A673 (cell line): ENCODE measurements around the gene SRPRB.

Source experiments
- EZH2 ChIP-seq: fragments of 200-600 bp; sonication (generic); IDR thresholded peaks from 2 replicates; pipeline ENCODE4 v1.6.1; 2017; ENCODE audit warnings: borderline replicate concordance, low read depth, mild to moderate bottlenecking, mixed read lengths, antibody characterized with exemption, low read length; ENCODE audit not compliant: poor library complexity, severe bottlenecking
- TF ChIP-seq, protein P1 (sequence below): fragments of 300-800, 200-600 bp; sonication (generic); conservative IDR thresholded peaks from 2 replicates; pipeline ENCODE4 v1.5.1; 2017; ENCODE audit warnings: low read depth, mild to moderate bottlenecking, antibody characterized with exemption, low read length, moderate library complexity, mixed read lengths

DNA sequence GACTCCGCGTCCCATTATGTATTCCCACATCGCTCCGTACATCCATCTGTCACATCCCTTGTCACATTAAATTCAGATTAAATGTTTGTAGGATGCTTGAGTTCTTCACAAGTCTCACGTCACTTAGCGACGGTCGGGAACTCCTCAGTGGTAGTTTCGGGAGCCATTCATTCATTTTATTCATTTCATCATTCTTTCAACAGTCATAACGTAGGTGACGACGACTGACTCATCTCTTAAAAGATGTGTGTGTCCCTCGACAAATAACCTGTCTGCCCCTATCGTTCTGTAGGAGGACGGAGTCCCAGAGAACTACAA, 272 bp upstream of the SRPRB start:
- TF ChIP-seq, protein P1, sequence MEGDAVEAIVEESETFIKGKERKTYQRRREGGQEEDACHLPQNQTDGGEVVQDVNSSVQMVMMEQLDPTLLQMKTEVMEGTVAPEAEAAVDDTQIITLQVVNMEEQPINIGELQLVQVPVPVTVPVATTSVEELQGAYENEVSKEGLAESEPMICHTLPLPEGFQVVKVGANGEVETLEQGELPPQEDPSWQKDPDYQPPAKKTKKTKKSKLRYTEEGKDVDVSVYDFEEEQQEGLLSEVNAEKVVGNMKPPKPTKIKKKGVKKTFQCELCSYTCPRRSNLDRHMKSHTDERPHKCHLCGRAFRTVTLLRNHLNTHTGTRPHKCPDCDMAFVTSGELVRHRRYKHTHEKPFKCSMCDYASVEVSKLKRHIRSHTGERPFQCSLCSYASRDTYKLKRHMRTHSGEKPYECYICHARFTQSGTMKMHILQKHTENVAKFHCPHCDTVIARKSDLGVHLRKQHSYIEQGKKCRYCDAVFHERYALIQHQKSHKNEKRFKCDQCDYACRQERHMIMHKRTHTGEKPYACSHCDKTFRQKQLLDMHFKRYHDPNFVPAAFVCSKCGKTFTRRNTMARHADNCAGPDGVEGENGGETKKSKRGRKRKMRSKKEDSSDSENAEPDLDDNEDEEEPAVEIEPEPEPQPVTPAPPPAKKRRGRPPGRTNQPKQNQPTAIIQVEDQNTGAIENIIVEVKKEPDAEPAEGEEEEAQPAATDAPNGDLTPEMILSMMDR = no peak
- no peak for TF ChIP-seq EZH2
